Mucosa of gallbladder (tissue), 1 donor: ENCODE measurements around the gene FIGN. TPM values are rescaled to one million over a fixed set of nuclear protein-coding genes. Genes with fewer than 3 reads are reported as not detected.

Experiments
- DNase-seq: peaks from one replicate; pipeline ENCODE4 v3.0.0-alpha.2; 2020; ENCODE audit warnings: low spot score
- total RNA-seq: library from RNA; stranded (reverse); gene quantifications from one replicate; pipeline ENCODE4 v1.2.1, GENCODE V29; 2021
- donor health status: DM: no; HTN: no; CAD: no.

The FIGN gene
- total RNA-seq, 1 donor from 2014 or later: 5.9 TPM

GRCh38 chr2:163708265-163708664 is 27.5 kb downstream of the FIGN start:
- no peak for DNase-seq

GRCh38 chr2:163703386-163703785 is 32.4 kb downstream of the FIGN start:
- no peak for DNase-seq

GRCh38 chr2:163701399-163702195 is 34.2 kb downstream of the FIGN start:
- DNase-seq: no peak

- DNase-seq: no peak
Measured at GRCh38 chr2:163698857-163699256, 37.0 kb downstream of the FIGN start.

- DNase-seq: no peak
Measured at GRCh38 chr2:163697846-163698637, 37.8 kb downstream of the FIGN start.

- DNase-seq: no peak
Measured at GRCh38 chr2:163697429-163697828, 38.4 kb downstream of the FIGN start.

- no peak for DNase-seq
Measured at GRCh38 chr2:163693484-163693883, 42.3 kb downstream of the FIGN start.

- DNase-seq: no peak
Measured at GRCh38 chr2:163692611-163693482, 43.0 kb downstream of the FIGN start.

GRCh38 chr2:163692081-163692480 is 43.7 kb downstream of the FIGN start:
- DNase-seq: no peak

GRCh38 chr2:163690896-163691295 is 44.9 kb downstream of the FIGN start:
- no peak for DNase-seq

- no peak for DNase-seq
Measured at GRCh38 chr2:163687217-163687616, 48.6 kb downstream of the FIGN start.

GRCh38 chr2:163686289-163686688 is 49.5 kb downstream of the FIGN start:
- DNase-seq: no peak

- no peak for DNase-seq
Measured at GRCh38 chr2:163682695-163683094, 53.1 kb downstream of the FIGN start.

GRCh38 chr2:163681745-163682144 is 54.1 kb downstream of the FIGN start:
- DNase-seq: peak; percentile 19

GRCh38 chr2:163675388-163675787 is 60.4 kb downstream of the FIGN start:
- DNase-seq: no peak

GRCh38 chr2:163673522-163673921 is 62.3 kb downstream of the FIGN start:
- DNase-seq: no peak

GRCh38 chr2:163670929-163671328 is 64.9 kb downstream of the FIGN start:
- no peak for DNase-seq

GRCh38 chr2:163669506-163669905 is 66.3 kb downstream of the FIGN start:
- DNase-seq: no peak

GRCh38 chr2:163667064-163667887 is 68.5 kb downstream of the FIGN start:
- DNase-seq: peak; percentile 33

- no peak for DNase-seq
Measured at GRCh38 chr2:163665817-163666216, 70.0 kb downstream of the FIGN start.

- no peak for DNase-seq
Measured at GRCh38 chr2:163665051-163665450, 70.8 kb downstream of the FIGN start.
